Measurements from ENCODE around the gene ECSCR.

GRCh38 chr5:139445325-139446170 is 17.0 kb downstream of the ECSCR start:
- TF ChIP-seq POLR2A (IDR thresholded peaks at IDR 0.05) = no peak
- TF ChIP-seq CTCF (IDR thresholded peaks at IDR 0.05) = no peak
- no peak for TF ChIP-seq POLR2AphosphoS5 (IDR thresholded peaks at IDR 0.05)
- no peak for TF ChIP-seq EP300 (IDR thresholded peaks at IDR 0.05)
